KOPT-K1 (cell line): ENCODE measurements around the gene ZEB1.

Experiments
- H3K27ac ChIP-seq: fragments of 200-600 bp; sonication (generic); 2 replicates; pipeline ENCODE4 v1.5.1; 2016; ENCODE audit warnings: antibody characterized with exemption, mild to moderate bottlenecking, low read depth, low read length; ENCODE audit not compliant: poor library complexity, severe bottlenecking
- H3K36me3 ChIP-seq: fragments of 200-600 bp; sonication (generic); 2 replicates; pipeline ENCODE4 v1.5.1; 2017; ENCODE audit warnings: antibody characterized with exemption, mild to moderate bottlenecking, low read length, moderate library complexity; ENCODE audit not compliant: insufficient read depth
- H3K9me3 ChIP-seq: fragments of 200-600 bp; sonication (generic); 2 replicates; pipeline ENCODE4 v1.5.1; 2017; ENCODE audit warnings: antibody characterized with exemption, low read length, mild to moderate bottlenecking; ENCODE audit not compliant: insufficient read depth, poor library complexity, severe bottlenecking

The ZEB1 gene

DNA sequence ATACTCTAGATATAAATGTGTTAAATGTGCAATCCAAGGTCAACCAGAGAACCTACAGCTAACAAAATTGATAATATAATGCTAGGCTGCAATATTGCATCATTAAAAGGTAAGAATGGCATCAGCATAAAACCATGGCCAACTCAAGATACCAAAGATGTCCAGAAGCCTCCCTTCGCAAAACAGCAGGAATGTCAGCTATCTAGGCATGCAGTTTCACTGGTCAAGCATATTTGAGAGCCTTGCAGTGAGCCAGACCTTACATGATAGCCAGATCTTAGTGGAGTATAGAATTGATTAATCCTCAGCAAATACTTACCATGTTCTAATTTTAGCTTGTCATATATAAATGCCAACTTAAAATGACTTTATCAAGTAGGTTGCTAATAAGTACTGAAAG is 138.8 kb downstream of the ZEB1 start:
- Histone ChIP-seq H3K36me3 (peaks cover 31% of the 10 kb centered on the region), H3K27ac (no peak overlapping the region)

DNA sequence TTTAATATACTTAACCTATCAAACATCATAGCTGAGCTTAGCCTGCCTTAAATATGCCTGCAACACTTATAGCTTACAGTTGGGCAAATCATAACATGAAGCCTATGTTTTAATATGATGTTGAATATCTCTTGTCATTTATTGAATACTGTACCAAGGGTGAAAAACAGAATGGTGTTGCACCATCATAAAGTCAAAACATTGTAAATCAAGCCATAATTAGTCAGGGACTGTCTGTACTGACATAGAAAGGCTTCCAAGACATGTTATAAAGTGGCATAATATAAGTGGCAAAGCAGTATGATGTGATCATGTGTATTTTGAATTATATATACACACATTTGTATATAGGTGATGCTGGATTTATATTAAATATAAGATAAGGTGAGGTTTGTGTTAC is 140.0 kb downstream of the ZEB1 start:
- Histone ChIP-seq H3K9me3 (peaks cover 58% of the 10 kb centered on the region), H3K27ac (no peak overlapping the region), H3K36me3 (peaks cover 36% of the 10 kb centered on the region)

More for the DNA sequence above, 138.8 kb downstream of the ZEB1 start:
- peaks cover 57% of the 10 kb centered on the region for H3K9me3 ChIP-seq

DNA sequence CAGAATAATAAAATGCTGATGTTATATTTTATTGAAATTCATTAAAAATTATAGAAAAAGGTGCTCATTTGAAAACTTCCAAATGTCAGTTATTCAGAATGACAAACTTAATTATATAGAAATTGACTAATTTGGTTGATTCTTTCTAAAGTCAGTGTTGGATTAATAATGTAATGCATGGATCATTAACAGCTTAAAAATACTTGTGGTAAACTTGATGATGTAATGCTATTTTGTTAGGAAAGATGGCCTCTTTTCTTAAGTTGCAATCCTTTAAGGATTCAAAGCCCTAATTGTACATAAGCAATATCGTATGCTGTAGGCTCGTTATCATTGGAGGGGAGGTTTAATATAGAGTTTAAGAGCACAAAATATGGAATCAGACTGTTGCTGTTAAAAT is 141.2 kb downstream of the ZEB1 start:
- H3K36me3 ChIP-seq: peaks cover 49% of the 10 kb centered on the region
- H3K9me3 ChIP-seq: peaks cover 58% of the 10 kb centered on the region
- no peak overlapping the region for H3K27ac ChIP-seq

DNA sequence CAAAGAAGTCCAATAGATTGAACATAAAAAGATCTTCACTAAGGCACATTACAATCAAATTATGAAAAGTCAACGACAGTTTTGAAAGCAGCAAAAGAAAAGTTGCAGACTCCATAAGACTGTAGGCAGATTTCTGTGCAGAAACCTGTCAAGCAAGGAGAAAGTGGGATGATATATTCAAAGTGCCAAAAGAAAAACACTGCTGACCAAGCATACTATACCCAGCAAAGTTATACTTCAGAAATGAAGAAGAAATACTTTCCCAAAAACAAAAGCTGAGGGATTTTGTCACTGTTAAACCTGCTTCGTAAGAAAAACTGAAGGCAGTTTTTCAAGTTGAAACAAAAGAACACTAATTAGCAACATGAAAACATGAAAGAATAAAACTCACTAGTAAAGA is 145.5 kb downstream of the ZEB1 start:
- H3K27ac ChIP-seq: no peak overlapping the region
- peaks cover 89% of the 10 kb centered on the region for H3K36me3 ChIP-seq
- H3K9me3 ChIP-seq: peaks cover 99% of the 10 kb centered on the region

DNA sequence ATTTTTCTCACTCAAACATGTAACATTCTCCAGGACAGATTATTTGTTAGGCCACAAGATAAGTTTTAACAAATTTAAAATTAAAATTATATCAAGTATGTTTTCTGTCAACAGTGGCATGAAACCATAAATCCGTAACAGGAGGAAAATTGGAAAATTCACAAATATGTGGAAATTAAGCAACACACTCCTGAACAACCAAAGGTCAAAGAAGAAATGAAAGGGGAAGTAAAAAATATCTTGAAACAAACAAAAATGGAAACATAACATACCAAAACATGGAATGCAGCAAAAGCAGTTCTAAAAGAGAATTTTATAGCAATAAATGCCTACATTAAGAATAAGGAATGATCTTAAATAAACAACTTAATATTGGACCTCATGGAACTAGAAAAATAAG is 147.3 kb downstream of the ZEB1 start:
- Histone ChIP-seq H3K9me3 (peaks cover 84% of the 10 kb centered on the region), H3K36me3 (peaks cover 79% of the 10 kb centered on the region), H3K27ac (no peak overlapping the region)

DNA sequence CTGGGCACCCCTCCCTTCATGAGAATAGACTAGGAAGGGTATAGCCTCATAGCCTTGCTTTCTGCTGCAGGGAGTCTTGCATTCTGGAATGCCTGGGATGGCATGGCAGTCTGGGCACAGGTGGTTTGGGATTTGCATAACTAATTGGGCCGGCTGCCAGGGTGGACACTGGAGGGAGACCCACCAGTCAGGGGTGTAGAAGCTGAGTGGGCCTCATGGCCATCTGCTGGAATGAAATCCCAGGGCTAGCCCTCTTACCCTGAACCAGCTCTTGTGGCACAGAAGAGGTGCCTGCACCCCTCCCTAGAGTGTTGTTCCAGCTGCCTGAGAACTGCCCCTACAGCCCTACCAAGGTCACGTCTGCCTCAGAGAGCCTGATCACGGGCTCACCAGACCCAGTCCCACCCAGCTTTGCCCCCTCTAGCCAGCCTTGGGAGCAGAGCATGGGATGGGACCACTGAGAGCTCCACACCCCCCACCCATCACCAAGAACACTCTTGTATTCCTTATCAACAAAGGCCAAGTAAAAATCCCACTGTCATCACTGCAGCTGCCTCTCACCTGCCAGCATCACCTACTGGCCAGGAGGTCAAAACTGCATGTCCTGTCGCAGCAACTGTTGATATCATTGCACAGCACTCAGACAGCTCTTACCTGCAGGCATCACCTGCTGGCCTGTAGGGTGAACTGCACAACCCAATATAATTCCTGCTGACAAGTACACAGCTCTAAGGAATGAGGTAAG is 148.9 kb downstream of the ZEB1 start:
- Histone ChIP-seq H3K27ac (no peak overlapping the region), H3K9me3 (peaks cover 67% of the 10 kb centered on the region), H3K36me3 (peaks cover 63% of the 10 kb centered on the region)

DNA sequence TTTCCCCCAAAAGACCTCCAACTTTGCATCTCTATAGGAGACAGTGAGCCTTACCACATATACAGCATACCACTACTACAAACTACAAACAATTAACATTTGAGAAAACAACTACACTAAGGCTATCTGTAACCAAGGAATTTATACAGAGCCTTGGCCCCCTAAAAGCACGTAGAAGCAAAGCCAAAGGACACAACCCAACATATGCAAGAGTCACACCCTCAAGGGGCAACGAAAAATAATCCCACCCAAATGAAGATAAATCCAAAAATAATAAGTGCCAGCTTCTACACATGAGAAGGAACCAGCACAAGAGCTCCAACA is 149.5 kb downstream of the ZEB1 start:
- Histone ChIP-seq H3K27ac (no peak overlapping the region), H3K9me3 (peaks cover 62% of the 10 kb centered on the region), H3K36me3 (peaks cover 57% of the 10 kb centered on the region)

DNA sequence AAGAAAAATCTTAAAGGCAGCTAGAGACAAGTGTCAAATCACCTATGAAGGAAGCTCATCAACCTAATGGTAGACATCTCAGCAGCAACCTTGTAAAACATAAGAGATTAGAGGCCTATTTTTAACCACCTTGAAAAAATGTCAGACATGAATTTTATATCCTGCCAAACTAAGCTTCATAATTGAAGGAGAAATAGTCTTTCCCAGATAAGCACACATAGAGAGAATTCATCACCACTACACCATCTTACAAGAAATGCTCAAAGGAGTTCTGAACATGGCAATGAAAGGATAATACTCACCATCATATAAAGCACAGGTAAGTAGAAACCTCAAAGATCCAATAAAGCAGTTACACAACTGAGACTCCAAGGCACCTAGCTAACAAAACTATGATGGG is 156.5 kb downstream of the ZEB1 start:
- peaks cover 16% of the 10 kb centered on the region; the same call in 1 of the 2 replicates for H3K36me3 ChIP-seq
- H3K27ac ChIP-seq: no peak overlapping the region
- H3K9me3 ChIP-seq: peaks cover 28% of the 10 kb centered on the region

DNA sequence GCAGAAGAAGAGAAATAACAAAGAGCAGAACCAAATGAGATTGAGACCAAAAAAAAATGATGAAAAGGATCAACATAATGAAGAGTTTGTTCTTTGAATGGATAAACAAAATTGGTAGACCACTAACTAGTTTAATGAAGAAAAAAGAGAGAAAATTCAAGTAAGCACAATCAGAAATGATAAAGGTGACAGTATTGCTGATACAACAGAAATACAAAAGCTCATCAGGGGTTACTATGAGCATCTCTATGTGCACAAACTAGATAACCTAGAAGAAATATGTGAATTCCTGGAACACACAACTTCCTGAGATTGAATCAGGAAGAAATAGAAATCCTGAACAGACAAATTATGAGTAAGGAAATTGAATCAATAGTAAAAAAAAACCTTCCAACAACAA is 157.1 kb downstream of the ZEB1 start:
- Histone ChIP-seq H3K27ac (no peak overlapping the region), H3K36me3 (peaks cover 21% of the 10 kb centered on the region; the same call in 1 of the 2 replicates), H3K9me3 (peaks cover 28% of the 10 kb centered on the region)

DNA sequence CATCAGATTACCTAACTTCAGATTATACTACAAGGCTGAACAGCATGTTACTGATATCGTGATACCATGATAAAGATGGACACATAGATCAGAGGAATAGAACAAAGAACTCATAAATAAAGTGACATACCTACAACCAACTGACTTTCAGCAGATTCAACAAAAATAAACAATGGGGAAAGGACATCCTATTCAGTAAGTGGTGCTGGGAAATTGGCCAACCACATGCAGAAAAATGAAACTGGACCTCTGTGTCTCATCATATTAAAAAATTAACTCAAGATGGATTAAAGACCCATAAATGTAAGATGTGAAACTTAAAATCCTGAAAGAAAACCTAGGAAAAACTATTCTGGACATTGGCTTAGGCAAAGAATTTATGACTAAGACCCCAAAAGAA is 158.6 kb downstream of the ZEB1 start:
- peaks cover 32% of the 10 kb centered on the region for H3K36me3 ChIP-seq
- H3K27ac ChIP-seq: no peak overlapping the region
- peaks cover 33% of the 10 kb centered on the region for H3K9me3 ChIP-seq

DNA sequence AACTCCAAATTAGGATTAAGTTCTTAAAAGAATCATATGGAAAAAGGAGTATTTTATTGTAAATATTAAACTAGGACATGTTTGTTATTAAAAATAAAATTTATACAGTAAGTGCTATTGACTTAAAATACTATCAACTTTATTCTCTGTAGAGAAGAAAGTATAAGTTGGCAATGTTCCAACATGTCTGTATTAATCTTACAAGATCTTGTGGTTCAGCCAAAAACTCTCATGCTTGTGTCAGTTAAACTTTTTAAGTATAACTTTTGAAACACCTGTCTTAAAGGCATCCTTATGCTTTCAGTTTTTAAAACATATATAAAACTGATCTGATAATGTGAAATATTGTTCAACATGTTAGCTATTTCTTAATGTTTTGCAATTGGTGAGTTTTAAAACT is 160.7 kb downstream of the ZEB1 start:
- Histone ChIP-seq H3K36me3 (peaks cover 53% of the 10 kb centered on the region), H3K9me3 (peaks cover 44% of the 10 kb centered on the region), H3K27ac (peak overlapping the region; percentile 50)

DNA sequence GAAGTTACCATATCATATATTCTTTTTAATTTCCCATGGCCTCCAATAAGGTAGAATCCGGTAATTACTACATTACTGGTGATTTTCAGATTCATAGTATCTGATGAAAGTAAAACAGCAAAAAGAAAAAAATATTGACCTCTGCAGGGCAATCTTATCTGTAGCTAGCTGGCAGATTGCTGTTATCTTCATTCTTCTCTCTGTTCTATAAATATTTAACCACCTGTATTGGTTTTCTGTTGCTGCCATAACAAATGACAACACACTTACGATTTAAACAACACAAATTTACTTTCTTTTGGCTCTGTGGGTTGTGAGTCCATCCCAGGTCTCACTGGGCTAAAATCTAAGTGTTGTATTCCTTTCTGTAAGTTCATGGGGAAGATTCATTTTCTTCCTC is 164.5 kb downstream of the ZEB1 start:
- H3K36me3 ChIP-seq: peaks cover 54% of the 10 kb centered on the region
- H3K27ac ChIP-seq: no peak overlapping the region
- peaks cover 40% of the 10 kb centered on the region for H3K9me3 ChIP-seq

DNA sequence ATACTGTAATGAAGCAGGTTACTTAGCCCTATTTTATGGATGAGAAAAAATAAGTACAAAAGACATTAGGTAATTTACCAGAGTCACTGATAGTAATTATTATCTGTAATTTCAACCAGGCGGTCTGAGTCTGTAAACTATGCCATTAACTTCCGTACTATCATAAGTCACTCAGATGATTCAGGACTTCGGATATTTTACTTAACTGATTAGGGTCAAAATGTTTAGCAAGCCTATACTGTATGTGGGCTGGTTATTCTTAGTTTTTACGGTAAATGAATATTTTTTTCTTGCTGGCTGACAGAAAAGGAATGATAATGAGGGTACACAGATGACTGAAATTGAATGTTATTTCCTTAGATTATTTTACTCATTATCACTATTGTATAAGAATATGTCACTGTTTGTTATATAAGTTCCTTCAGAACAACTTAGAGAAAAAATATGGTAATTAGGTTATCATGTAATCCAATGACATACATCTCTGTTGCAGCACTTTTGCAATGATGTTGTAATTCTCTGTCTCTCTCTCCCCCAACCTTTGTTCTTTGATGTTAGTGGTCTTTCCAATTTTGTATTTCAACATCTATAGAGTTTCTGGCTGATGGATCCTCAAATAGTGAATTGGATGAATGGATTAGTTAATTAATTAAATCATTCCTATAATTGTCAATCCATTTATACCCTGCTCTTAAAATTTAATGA is 165.6 kb downstream of the ZEB1 start:
- peaks cover 49% of the 10 kb centered on the region for H3K9me3 ChIP-seq
- peaks cover 54% of the 10 kb centered on the region for H3K36me3 ChIP-seq
- no peak overlapping the region for H3K27ac ChIP-seq

DNA sequence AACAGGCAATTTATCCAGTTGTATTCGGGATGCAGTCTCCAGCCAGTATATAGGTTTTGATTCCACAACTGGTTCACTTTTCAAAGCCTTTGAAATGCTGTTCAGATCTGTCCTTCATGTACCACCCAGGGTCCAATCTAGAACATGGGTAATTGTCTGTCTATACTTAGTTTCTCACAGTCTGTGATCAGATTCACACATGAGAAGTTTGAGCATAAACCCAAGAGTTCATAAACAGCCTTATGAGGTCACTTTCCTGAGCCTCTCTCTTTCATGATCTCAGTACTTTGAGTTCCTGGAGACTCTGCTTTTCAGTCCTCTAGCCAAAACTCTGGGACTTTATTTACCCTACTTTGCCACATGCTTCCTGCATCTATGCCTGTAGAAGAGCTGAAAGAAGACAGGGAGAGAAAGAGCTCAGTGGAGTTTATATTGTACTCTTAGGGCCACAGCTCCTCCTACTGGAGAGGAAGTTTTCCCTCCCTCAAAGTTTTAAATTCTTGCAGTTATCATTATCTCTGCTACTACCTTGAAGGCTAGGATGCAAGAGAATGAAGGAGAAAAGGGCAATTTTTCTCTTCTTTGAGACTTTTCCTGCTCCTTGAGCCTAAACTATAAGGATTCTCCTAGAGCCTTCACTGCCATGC is 172.0 kb downstream of the ZEB1 start:
- Histone ChIP-seq H3K27ac (peak overlapping the region; percentile 28), H3K36me3 (peaks cover 10% of the 10 kb centered on the region), H3K9me3 (peaks cover 33% of the 10 kb centered on the region)

DNA sequence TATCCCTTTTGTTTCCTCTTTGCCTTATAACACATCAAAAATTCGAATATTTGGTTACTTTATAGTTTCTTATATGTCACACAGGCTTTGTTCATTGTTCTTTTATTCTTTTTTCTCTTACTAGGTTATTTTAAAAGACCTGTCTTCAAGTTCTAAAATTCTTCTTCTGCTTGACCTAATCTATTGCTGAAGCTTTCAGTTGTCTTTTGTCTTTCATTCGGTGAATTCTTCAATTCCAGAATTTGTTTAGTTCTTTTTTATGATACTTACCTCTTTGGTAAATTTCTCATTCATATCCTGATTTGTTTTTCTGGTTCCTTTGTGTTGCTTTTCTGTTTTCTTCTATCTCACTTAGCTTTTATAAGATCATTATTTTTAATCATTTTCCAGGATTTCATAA is 188.4 kb downstream of the ZEB1 start:
- no peak overlapping the region for H3K27ac ChIP-seq
- H3K9me3 ChIP-seq: peaks cover 61% of the 10 kb centered on the region
- H3K36me3 ChIP-seq: peaks cover 97% of the 10 kb centered on the region
